Activated CD4-positive, CD25-positive, alpha-beta regulatory T cell treated with anti-CD3 and anti-CD28 coated beads, Interleukin-2, amount 50 U/mL, for 24 hours (primary cell): ENCODE data around the gene CELA2B.
"Not testable (repeated sequence)": the region's sequence is repeated elsewhere in the genome, so short reads cannot be mapped to it uniquely, and the experiment has no call there.

Experiments used
- ATAC-seq, 2 donors: fragments of 150-1000 bp; cut with Tn5 transposase; one replicate each; pipeline ENCODE4 v1.10.0; 2021; ENCODE audit warnings: mild to moderate bottlenecking in 1 of 2, moderate library complexity in 1 of 2

CELA2B gene

DNA sequence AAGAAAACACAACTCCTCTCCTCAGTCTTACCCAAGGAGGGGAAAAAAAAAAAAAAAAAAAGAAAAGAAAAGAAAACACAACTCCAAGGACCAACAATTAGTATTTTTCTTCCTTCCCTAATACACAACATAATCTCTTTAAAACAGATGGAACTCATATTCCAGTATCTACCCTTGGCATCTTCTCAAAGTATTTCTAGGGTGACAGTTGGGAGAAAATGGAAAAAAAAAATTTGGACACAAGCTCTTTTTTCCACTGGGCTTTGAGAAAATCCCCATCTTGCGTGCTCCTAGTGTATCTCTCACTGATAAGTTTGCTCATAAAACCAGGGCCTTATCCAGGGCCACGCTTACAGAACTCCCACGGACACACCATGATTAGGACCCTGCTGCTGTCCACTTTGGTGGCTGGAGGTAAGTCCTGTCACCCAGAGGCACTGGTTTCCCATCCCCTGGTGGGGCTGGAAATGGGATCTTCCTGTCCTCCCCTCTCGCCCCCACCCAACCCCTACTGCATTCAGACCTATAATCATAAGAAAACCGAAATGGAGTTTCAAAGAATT is at the start of gene CELA2B:
Gene CELA2B (plus strand): TSS at position 353 of the 563 bp plus-strand sequence. CDS start 22 bp downstream, at position 375.
- no peak for ATAC-seq

DNA sequence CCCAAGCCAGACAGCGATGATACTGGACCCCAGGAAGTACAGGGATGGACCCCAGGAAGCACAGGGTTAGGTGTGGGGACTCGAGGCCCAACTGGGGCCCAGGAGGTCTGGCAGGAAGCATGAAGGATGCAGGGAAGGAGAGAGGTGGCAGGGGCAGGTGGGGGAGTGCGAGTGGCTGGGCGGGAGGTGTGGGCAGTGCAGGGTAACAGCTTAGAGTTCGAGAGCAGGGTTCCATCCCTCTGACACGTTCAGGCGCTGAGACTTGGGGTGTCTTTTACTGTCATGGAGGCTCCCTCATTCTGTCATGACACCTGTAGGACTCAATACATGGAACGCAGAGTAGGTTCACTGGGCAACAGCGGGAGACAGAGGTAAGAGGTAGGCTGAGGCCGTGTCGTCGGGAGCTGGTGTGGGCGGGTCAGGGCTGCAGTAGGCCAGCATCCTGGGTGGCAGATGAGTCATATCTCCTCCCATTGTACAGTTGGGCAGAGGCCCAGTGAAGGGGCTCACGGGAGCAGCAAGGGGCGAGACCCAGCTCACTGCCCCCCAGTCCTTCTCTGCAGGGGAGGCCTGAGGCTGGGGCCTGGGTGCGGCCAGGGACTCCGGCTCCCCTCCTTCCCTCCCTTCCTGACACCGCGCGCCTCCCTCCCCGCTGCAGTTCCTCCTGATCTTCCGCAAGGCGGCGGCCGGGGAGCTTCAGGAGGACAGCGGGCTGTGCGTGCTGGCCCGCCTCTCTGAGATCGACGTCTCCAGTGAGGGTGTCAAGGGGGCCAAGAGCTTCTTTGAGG is 49.2 kb upstream of the CELA2B start:
- ATAC-seq: no peak

DNA sequence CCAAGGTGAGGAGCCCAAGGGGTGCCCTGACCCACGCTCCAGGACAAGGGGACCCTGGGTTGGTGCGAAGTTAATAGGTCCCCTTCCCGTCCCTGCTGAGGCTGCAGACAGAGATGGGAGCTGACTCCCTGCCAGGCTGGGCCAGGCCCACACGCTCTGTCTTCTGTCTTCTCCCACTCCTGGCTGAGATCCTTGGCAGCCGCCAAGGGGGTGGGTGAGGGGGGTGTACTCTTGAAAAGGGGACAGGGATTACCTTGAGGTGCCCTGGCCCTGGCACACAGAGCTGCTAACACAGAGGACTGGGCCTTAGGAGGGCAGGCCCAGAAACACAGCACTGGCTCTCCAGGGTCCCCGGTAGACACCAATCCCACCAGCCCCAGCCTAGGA is 48.6 kb upstream of the CELA2B start:
- no peak for ATAC-seq

GRCh38 chr1:15428252-15428651 is 47.7 kb upstream of the CELA2B start:
- ATAC-seq: not testable (repeated sequence)

GRCh38 chr1:15428815-15429435 is 47.0 kb upstream of the CELA2B start:
- no peak for ATAC-seq

GRCh38 chr1:15429701-15430149 is 46.2 kb upstream of the CELA2B start:
- ATAC-seq: no peak

DNA sequence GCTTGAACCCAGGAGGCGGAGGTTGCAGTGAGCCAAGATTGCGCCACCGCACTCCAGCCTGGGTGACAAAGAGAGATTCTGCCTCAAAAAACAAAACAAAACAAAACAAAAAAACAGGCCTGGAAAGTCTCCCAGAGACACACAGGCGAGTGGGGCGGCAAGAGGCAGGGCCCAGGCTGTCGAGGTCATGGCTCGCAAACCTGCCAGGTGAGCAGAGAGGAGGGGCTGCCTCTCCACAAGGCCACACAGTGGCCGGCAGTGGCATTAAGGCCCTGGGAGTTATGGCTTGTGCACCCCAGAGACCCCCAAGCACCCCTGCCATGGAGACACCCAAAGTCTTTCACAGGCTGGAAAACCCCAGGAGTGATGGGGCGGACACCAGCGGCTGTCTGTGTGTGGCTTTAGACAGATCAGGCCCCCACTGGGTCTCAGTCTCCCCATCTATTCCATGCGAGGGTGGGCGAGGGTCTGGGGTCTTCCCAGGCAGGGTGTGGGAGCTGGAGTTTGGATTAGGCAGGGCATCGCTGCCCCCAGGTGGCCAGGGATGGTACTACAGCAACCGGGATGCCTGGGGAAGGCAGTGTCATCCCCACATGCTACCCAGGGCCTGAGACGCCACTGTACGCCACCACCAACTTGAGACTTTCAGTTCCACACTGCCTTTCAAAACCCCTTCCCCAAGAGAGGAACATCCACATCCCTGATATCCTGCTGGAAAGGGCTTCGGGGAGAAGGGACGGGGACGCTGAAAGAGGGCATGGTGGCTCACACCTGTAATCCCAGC is 44.9 kb upstream of the CELA2B start:
- peak; percentile 45 to 50 for ATAC-seq

- no peak for ATAC-seq
Observed at GRCh38 chr1:15431571-15431948, 44.3 kb upstream of the CELA2B start.

DNA sequence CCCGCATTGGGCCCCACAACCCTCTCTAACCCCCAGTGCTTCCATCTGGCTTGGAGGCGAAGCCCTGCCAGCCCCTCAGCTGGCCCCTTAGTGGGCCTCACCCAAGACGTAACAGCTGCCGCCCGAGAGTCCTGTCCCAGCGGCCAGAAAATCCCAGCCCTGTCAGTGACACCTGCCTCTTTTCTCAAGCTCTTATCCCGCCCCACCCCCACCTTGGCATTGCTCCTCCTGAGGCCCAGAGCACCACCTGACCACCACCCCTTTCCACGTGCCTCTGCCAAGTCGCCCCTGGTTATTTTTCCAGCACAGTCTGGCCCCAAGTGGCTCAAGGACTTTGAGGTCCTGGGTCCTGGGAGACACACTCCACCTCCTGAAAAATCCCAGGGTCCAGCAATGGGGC is 43.6 kb upstream of the CELA2B start:
- no peak for ATAC-seq

DNA sequence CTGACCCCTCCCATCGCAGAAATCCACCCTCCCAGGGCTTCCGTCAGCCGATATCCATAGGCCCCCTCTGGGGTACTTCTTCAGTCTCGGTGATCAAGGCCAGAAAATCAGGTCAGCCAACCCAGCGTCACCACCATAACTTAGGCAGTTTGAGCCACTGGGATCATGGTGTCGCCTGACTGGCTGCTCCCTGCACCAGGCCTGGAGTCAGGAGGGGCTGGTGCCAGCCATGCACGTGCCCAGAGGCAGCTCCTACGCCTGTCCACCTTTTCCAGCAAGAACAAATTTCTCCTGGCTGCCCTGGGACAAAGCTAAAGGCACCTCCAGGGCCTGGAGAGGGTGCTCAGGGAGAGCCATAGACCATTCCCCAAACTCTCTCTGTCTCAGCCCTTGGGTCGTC is 42.4 kb upstream of the CELA2B start:
- no peak for ATAC-seq

GRCh38 chr1:15434739-15435138 is 41.2 kb upstream of the CELA2B start:
- not testable (repeated sequence) for ATAC-seq

DNA sequence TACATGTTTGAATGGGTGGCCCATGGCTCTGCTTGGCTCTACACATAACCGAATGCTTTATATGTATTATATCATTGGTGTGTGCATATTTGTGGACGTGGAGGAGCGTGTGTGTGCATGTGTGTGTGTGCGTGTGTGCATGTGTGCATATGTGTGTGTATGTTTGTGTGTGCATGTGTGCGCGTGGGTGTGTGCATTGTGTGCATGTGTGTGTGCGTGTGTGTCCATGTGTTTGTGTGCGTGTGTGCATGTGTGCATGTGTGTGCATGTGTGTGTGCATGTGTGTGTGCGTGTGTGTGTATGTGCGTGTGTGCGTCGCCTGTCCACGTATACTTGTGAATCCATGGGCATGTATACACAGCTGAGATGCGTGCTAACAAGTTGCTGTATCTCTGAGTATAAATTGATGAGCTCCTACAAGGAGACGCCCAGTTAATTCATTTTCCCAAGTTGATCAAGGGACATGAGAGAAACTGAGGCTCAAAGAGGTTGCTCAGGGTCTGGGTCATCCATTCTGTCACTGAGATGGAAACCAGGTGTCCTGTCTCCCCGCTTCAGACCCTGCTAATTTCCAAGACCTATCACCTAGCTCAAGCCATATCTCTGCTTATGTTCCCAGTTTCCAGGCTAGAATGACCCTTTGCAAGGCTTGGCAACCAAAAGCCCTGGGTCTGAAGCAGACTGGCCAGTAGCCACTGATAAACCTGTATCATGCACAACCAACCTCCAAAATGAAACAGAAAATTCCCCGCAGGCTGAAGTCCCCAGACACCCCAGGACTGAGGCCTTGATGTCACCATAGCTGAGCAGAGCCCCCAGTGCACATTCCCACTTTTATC is 40.4 kb upstream of the CELA2B start:
- ATAC-seq: no peak

DNA sequence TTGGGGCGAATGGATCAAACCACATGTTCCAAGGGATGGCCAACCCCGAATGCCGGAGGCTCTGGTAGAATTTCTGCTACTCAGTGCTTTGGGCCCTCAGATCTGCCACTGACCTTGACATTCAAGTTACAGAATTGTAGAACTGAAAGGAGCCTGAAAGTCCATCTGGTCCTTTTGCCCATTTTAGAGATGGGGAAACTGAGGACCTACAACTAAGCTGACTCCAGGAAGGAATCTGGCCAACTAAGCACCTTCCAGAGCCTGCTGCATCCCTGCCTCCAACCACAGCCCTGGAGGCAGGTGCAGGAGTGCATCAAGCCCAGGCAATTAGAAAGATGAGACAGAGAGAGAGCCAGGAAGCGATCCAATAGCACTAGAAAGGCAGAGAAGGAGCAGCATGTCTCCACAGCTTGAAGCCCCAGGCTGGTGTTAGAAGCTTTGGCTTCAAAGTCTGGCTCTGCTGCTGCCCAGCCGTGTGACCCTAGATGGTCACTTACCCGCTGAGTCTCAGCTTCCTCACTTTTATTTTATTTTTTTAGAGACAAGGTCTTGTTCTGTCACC is 38.9 kb upstream of the CELA2B start:
- no peak for ATAC-seq

GRCh38 chr1:15439325-15439724 is 36.6 kb upstream of the CELA2B start:
- no peak for ATAC-seq

DNA sequence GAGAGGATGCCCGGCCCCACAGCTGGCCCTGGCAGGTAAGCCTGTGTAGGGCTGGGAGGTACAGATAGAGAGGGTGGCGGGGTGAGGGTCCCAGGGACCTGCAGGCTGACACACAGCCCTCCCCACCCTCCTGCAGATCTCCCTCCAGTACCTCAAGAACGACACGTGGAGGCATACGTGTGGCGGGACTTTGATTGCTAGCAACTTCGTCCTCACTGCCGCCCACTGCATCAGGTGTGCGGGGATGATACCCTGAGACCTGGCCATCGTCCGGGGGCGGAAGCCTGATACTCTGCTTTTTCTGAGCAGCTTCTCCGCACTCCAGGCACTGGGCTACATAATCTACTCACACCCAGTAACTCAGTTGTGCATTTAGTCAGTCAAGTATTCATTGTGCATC is 35.5 kb upstream of the CELA2B start:
- no peak for ATAC-seq

DNA sequence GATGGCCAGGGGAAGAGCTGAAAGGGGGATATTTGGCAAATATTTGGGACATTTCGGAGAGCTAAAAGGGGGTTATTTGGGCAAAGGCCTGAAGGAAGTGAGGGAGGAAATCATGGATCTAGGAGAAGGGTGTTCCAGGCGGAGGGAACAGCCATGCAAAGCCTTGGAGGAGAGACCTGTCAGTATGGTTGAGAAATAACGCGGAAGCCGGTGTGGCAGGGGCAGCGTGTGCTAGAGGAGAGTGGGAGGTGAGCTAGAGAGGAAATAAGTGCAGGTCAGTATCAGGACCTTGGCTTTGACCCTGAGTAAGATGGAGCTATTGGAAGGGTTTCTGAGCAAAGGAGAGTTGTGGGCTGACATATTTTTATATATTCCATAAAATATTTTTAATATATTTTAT is 34.7 kb upstream of the CELA2B start:
- no peak for ATAC-seq

GRCh38 chr1:15442119-15442518 is 33.8 kb upstream of the CELA2B start:
- ATAC-seq: no peak

- ATAC-seq: no peak
Observed at GRCh38 chr1:15442759-15443158, 33.1 kb upstream of the CELA2B start.

DNA sequence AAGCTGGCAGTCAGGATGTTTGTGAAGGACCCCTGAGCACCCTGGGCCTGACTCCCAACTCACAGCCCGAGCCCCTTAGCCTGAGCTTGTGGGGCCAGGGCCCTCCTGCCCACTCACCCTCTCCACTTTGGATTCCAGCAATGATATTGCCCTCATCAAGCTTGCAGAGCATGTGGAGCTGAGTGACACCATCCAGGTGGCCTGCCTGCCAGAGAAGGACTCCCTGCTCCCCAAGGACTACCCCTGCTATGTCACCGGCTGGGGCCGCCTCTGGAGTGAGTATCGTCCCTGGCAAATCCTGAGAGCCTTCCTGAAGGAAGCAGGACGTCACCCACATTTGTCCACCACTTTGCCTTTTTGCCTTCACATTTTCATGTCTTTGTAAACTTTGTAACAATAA is 32.6 kb upstream of the CELA2B start:
- ATAC-seq: no peak

GRCh38 chr1:15444468-15445389 is 31.2 kb upstream of the CELA2B start:
- ATAC-seq: no peak
